HCT116 (cell line): ENCODE measurements around the gene CPN2. TPM values are rescaled to one million over a fixed set of nuclear protein-coding genes. Genes with fewer than 3 reads are reported as not detected.

Experiments used
- ATAC-seq: fragments of 200-7000 bp; cut with Tn5 transposase; 2 replicates; pipeline ENCODE4 v1.9.1; 2020; ENCODE audit warnings: mild to moderate bottlenecking, moderate library complexity
- BruUV-seq: library from RNA; stranded (reverse); fragments of 400-500 nt; replicated peaks from 2 replicates; lab custom pipeline; 2021; lab: Mats Ljungman, UMichigan
- CTCF ChIA-PET: fragments of 300-600 bp; sonication (Branson Sonifier 250); formaldehyde crosslinking; loops from one replicate; lab custom pipeline; 2021; ENCODE audit warnings: antibody characterized with exemption; lab: Charles Lee
- POLR2A ChIA-PET: fragments of 300-600, 350-600 bp; sonication (Branson Sonifier 250); formaldehyde crosslinking; loops from one replicate; lab custom pipeline; 2021; ENCODE audit warnings: antibody characterized with exemption; lab: Charles Lee
- RAD21 ChIA-PET, 2 experiments: fragments of 300-600 bp; sonication (Branson Sonifier 250); formaldehyde crosslinking; loops; one replicate each; lab custom pipeline; 2023; ENCODE audit warnings: low total read pairs in 2 of 2; ENCODE audit not compliant: uncharacterized antibody in 2 of 2, unreplicated experiment in 2 of 2, low non-redundant PET in 1 of 2; lab: Charles Lee
- DNase-seq: peaks from one replicate; pipeline ENCODE4 v3.0.0-alpha.2; 2010; ENCODE audit warnings: low read depth, low spot score
- H2AFZ ChIP-seq: fragments of 200-600 bp; shearing (Covaris generic), sonication (generic); 2 replicates; pipeline ENCODE4 v1.6.1; 2017; ENCODE audit warnings: low read depth, mixed run types, mixed read lengths, antibody characterized with exemption, low read length; ENCODE audit not compliant: poor library complexity, severe bottlenecking
- H3K27ac ChIP-seq: 2 replicates; pipeline ENCODE4 v1.5.1; 2012; ENCODE audit warnings: low read depth, low read length
- H3K27me3 ChIP-seq: fragments of 200-600 bp; sonication (generic); 2 replicates; pipeline ENCODE4 v1.6.1; 2016; ENCODE audit warnings: mixed run types, low read length, mixed read lengths; ENCODE audit not compliant: insufficient read depth
- H3K36me3 ChIP-seq, 2 experiments: fragments of 200-500 bp in 1 of 2; fragments of 200-600 bp in 1 of 2; sonication (Bioruptor generic) in 1 of 2; sonication (generic) in 1 of 2; 2 replicates each; pipeline versions ENCODE4 v1.5.1 to v1.6.1; 2014 to 2016; ENCODE audit warnings: low read length in 2 of 2, inconsistent platforms in 1 of 2, mixed read lengths in 1 of 2, mixed run types in 1 of 2; ENCODE audit not compliant: insufficient read depth in 2 of 2, control insufficient read depth in 1 of 2
- H3K4me1 ChIP-seq, 2 experiments: fragments of 200-600 bp in 1 of 2; sonication (generic) in 1 of 2; 2 replicates each; pipeline versions ENCODE4 v1.5.1 to v1.6.1; 2012 to 2017; ENCODE audit warnings: low read length in 2 of 2, inconsistent platforms in 1 of 2, mild to moderate bottlenecking in 1 of 2, mixed read lengths in 1 of 2, mixed run types in 1 of 2, moderate library complexity in 1 of 2; ENCODE audit not compliant: insufficient read depth in 2 of 2, control insufficient read depth in 1 of 2
- H3K4me2 ChIP-seq: fragments of 200-600 bp; sonication (generic); 2 replicates; pipeline ENCODE4 v1.6.1; 2017; ENCODE audit warnings: mixed run types, low read length, mixed read lengths
- H3K4me3 ChIP-seq, 2 experiments: fragments of 200-600 bp in 1 of 2; sonication (generic) in 1 of 2; replicated peaks in 1 of 2; 2 replicates each; pipeline ENCODE4 v1.5.1; 2011 to 2016; ENCODE audit warnings: low read length in 2 of 2, control low read depth in 1 of 2, low read depth in 1 of 2, mild to moderate bottlenecking in 1 of 2, mixed read lengths in 1 of 2, mixed run types in 1 of 2
- H3K79me2 ChIP-seq: fragments of 200-600 bp; sonication (generic); 2 replicates; pipeline ENCODE4 v1.6.1; 2017; ENCODE audit warnings: mild to moderate bottlenecking, mixed run types, low read length, moderate library complexity, mixed read lengths; ENCODE audit not compliant: insufficient read depth
- H3K9ac ChIP-seq: fragments of 200-600 bp; sonication (generic); 2 replicates; pipeline ENCODE4 v1.6.1; 2016; ENCODE audit warnings: low read length, mixed read lengths
- H3K9me2 ChIP-seq: fragments of 200-600 bp; sonication (generic), shearing (Covaris generic); 2 replicates; pipeline ENCODE4 v1.6.1; 2017; ENCODE audit warnings: mixed run types, mild to moderate bottlenecking, moderate library complexity; ENCODE audit not compliant: insufficient read depth
- H3K9me3 ChIP-seq, 2 experiments: fragments of 200-500 bp in 1 of 2; fragments of 200-600 bp in 1 of 2; sonication (Bioruptor generic) in 1 of 2; sonication (generic) in 1 of 2; 2 replicates each; pipeline ENCODE4 v1.6.1; 2014 to 2017; ENCODE audit warnings: low read length in 2 of 2, mixed read lengths in 2 of 2, inconsistent platforms in 1 of 2, low read depth in 1 of 2, mild to moderate bottlenecking in 1 of 2, mixed run types in 1 of 2, moderate library complexity in 1 of 2; ENCODE audit not compliant: control insufficient read depth in 1 of 2, insufficient read depth in 1 of 2
- H4K20me1 ChIP-seq: fragments of 200-600 bp; sonication (generic), shearing (Covaris generic); 2 replicates; pipeline ENCODE4 v1.6.1; 2017; ENCODE audit warnings: mixed run types, mild to moderate bottlenecking, moderate library complexity; ENCODE audit not compliant: insufficient read depth
- ATF3 ChIP-seq: IDR thresholded peaks from 2 replicates; pipeline ENCODE4 v1.6.1; 2012
- CEBPB ChIP-seq: IDR thresholded peaks from 2 replicates; pipeline ENCODE4 v1.6.1; 2012; ENCODE audit warnings: low read depth
- CTCF ChIP-seq, 3 experiments: fragments of 200-600 bp in 1 of 3; sonication (generic) in 1 of 3; IDR thresholded peaks in 2 of 3; conservative IDR thresholded peaks in 1 of 3; 2 replicates each; pipeline ENCODE4 v1.5.1; 2012 to 2017; ENCODE audit warnings: low read depth in 2 of 3, low read length in 2 of 3, antibody characterized with exemption in 1 of 3, borderline replicate concordance in 1 of 3, control low read depth in 1 of 3, mild to moderate bottlenecking in 1 of 3, mixed read lengths in 1 of 3, mixed run types in 1 of 3, moderate library complexity in 1 of 3; ENCODE audit not compliant: insufficient read depth in 1 of 3
- EGR1 ChIP-seq: IDR thresholded peaks from 2 replicates; pipeline ENCODE4 v1.6.1; 2012; ENCODE audit warnings: low read depth
- ELF1 ChIP-seq: IDR thresholded peaks from 2 replicates; pipeline ENCODE4 v1.6.1; 2012; ENCODE audit warnings: low read depth, borderline replicate concordance
- EZH2phosphoT487 ChIP-seq: fragments of 200-600 bp; IDR thresholded peaks from 2 replicates; pipeline ENCODE4 v1.6.1; 2018; ENCODE audit warnings: antibody characterized with exemption, borderline replicate concordance
- JUND ChIP-seq: IDR thresholded peaks from 2 replicates; pipeline ENCODE4 v1.6.1; 2012
- POLR2AphosphoS5 ChIP-seq: IDR thresholded peaks from 2 replicates; pipeline ENCODE4 v1.6.1; 2011; ENCODE audit warnings: mild to moderate bottlenecking, low read depth, low read length, moderate library complexity
- RAD21 ChIP-seq: IDR thresholded peaks from 2 replicates; pipeline ENCODE4 v1.6.1; 2012; ENCODE audit warnings: low read depth, mild to moderate bottlenecking
- SIN3A ChIP-seq: IDR thresholded peaks from 2 replicates; pipeline ENCODE4 v1.6.1; 2012; ENCODE audit warnings: low read depth
- SP1 ChIP-seq: IDR thresholded peaks from 2 replicates; pipeline ENCODE4 v1.6.1; 2012; ENCODE audit warnings: low read depth
- SRF ChIP-seq: IDR thresholded peaks from 2 replicates; pipeline ENCODE4 v1.6.1; 2012; ENCODE audit warnings: low read depth
- TCF7L2 ChIP-seq: IDR thresholded peaks from 2 replicates; pipeline ENCODE4 v1.7.0; 2011; ENCODE audit warnings: borderline replicate concordance, inconsistent platforms; ENCODE audit not compliant: insufficient read depth, insufficient read length; ENCODE audit errors: extremely low read depth
- intact Hi-C: fragments of 100-400 bp; cut with micrococcal nuclease; formaldehyde crosslinking; loops from 2 replicates; pipeline ENCODE4 v1.10.0; 2022
- total RNA-seq: library from RNA; stranded (reverse); gene quantifications from one replicate; pipeline ENCODE4 v1.2.1, GENCODE V29; 2021; ENCODE audit not compliant: unreplicated experiment
- TF ChIP-seq, protein P1 (sequence below): IDR thresholded peaks from 2 replicates; pipeline ENCODE4 v1.6.1; 2012; ENCODE audit warnings: low read depth

Gene CPN2
- total RNA-seq, 1 experiment from 2014 or later, result not detected

- ChIA-PET POLR2A (no interaction called here), CTCF (no interaction called here), RAD21 (no interaction called here)
- no peak overlapping the region for H2AFZ ChIP-seq
- H3K27ac ChIP-seq, result no peak overlapping the region
- no TSS peak for BruUV-seq
- intact Hi-C loops, result no loop called here
- no peaks in the 10 kb centered on the region for H3K9me2 ChIP-seq
- no peak for ATAC-seq
- H3K9ac ChIP-seq, result no peak overlapping the region
- no peak for TF ChIP-seq RAD21
- no peak for TF ChIP-seq TCF7L2
- no peak for TF ChIP-seq EGR1
- no peak for TF ChIP-seq SIN3A
- TF ChIP-seq POLR2AphosphoS5, result no peak
- TF ChIP-seq SRF, result no peak
- no peak for TF ChIP-seq CEBPB
- no peak for TF ChIP-seq ATF3
- no peak for TF ChIP-seq JUND
- H3K9me3 ChIP-seq, result no peaks in the 10 kb centered on the region
- H3K79me2 ChIP-seq, result no peaks in the 10 kb centered on the region
- no peaks in the 10 kb centered on the region for H4K20me1 ChIP-seq
- DNase-seq, result no peak
- no peak overlapping the region for H3K4me2 ChIP-seq
- no peak overlapping the region for H3K4me3 ChIP-seq
- H3K4me1 ChIP-seq, result peaks cover 8 to 14% of the 10 kb centered on the region in 2 experiments
- H3K27me3 ChIP-seq, result no peaks in the 10 kb centered on the region
- H3K36me3 ChIP-seq, result no peaks in the 10 kb centered on the region
These were observed 2.8 kb downstream of the CPN2 start for GRCh38 chr3:194348354-194348753.

- ATAC-seq, result no peak
- Histone ChIP-seq H3K9me2 (no peaks in the 10 kb centered on the region), H3K4me3 (no peak overlapping the region), H3K4me2 (no peak overlapping the region), H3K4me1 (peaks cover 8 to 14% of the 10 kb centered on the region in 2 experiments), H3K36me3 (no peaks in the 10 kb centered on the region), H3K9ac (no peak overlapping the region), H3K9me3 (no peaks in the 10 kb centered on the region), H2AFZ (no peak overlapping the region), H3K27ac (no peak overlapping the region), H3K79me2 (no peaks in the 10 kb centered on the region), H3K27me3 (no peaks in the 10 kb centered on the region), H4K20me1 (no peaks in the 10 kb centered on the region)
- RAD21 ChIA-PET, result no interaction called here
- BruUV-seq, result no TSS peak
- intact Hi-C loops, result no loop called here
- CTCF ChIA-PET, result interaction anchor here (1.1 to 1.3 kb wide), 3 partner anchors 12 to 566 kb away, joined by 3 to 6 read pairs (median 5); no protein-coding TSS in a partner anchor
- DNase-seq, result no peak
- POLR2A ChIA-PET, result no interaction called here
- TF ChIP-seq SP1 (no peak), CTCF (IDR thresholded peaks at IDR 0.05 in 2 of 3, conservative IDR thresholded peaks at IDR 0.05 in 1 of 3; ENCODE audit: borderline replicate concordance in 1 of 3, insufficient read depth in 1 of 3, low read depth in 2 of 3, low read length in 2 of 3) (no peak), ELF1 (no peak), EZH2phosphoT487 (no peak), EGR1 (no peak)
- TF ChIP-seq, protein P1, sequence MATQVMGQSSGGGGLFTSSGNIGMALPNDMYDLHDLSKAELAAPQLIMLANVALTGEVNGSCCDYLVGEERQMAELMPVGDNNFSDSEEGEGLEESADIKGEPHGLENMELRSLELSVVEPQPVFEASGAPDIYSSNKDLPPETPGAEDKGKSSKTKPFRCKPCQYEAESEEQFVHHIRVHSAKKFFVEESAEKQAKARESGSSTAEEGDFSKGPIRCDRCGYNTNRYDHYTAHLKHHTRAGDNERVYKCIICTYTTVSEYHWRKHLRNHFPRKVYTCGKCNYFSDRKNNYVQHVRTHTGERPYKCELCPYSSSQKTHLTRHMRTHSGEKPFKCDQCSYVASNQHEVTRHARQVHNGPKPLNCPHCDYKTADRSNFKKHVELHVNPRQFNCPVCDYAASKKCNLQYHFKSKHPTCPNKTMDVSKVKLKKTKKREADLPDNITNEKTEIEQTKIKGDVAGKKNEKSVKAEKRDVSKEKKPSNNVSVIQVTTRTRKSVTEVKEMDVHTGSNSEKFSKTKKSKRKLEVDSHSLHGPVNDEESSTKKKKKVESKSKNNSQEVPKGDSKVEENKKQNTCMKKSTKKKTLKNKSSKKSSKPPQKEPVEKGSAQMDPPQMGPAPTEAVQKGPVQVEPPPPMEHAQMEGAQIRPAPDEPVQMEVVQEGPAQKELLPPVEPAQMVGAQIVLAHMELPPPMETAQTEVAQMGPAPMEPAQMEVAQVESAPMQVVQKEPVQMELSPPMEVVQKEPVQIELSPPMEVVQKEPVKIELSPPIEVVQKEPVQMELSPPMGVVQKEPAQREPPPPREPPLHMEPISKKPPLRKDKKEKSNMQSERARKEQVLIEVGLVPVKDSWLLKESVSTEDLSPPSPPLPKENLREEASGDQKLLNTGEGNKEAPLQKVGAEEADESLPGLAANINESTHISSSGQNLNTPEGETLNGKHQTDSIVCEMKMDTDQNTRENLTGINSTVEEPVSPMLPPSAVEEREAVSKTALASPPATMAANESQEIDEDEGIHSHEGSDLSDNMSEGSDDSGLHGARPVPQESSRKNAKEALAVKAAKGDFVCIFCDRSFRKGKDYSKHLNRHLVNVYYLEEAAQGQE, result no peak
These were observed 4.5 kb downstream of the CPN2 start for GRCh38 chr3:194346621-194347020.
